ENCODE data around the gene RBM19.

The RBM19 gene

GRCh38 chr12:113802000-113802749, 163.9 kb downstream of the RBM19 start:
- no peak for ATAC-seq

GRCh38 chr12:113800201-113800600, 165.9 kb downstream of the RBM19 start:
- ATAC-seq, result no peak

GRCh38 chr12:113798552-113798951, 167.6 kb downstream of the RBM19 start:
- no peak for ATAC-seq

GRCh38 chr12:113797535-113797868, 168.6 kb downstream of the RBM19 start:
- ATAC-seq, result no peak

GRCh38 chr12:113796852-113797534, 169.1 kb downstream of the RBM19 start:
- ATAC-seq, result no peak

- no peak for ATAC-seq
Measured at GRCh38 chr12:113796066-113796827, 169.9 kb downstream of the RBM19 start.

- ATAC-seq, result no peak
Measured at GRCh38 chr12:113795445-113795844, 170.7 kb downstream of the RBM19 start.

- ATAC-seq, result no peak
Measured at GRCh38 chr12:113794774-113795173, 171.4 kb downstream of the RBM19 start.

- no peak for ATAC-seq
Measured at GRCh38 chr12:113793250-113793649, 172.9 kb downstream of the RBM19 start.

GRCh38 chr12:113792450-113792849, 173.7 kb downstream of the RBM19 start:
- ATAC-seq, result no peak

GRCh38 chr12:113788020-113788856, 177.9 kb downstream of the RBM19 start:
- no peak for ATAC-seq

- ATAC-seq, result no peak
Measured at GRCh38 chr12:113786107-113786506, 180.0 kb downstream of the RBM19 start.

GRCh38 chr12:113783811-113784210, 182.3 kb downstream of the RBM19 start:
- ATAC-seq, result no peak

GRCh38 chr12:113782873-113783272, 183.3 kb downstream of the RBM19 start:
- ATAC-seq, result no peak

- no peak for ATAC-seq
Measured at GRCh38 chr12:113781415-113782198, 184.5 kb downstream of the RBM19 start.

GRCh38 chr12:113779774-113780173, 186.4 kb downstream of the RBM19 start:
- ATAC-seq, result no peak

GRCh38 chr12:113778432-113779132, 187.5 kb downstream of the RBM19 start:
- ATAC-seq, result no peak

- no peak for ATAC-seq
Measured at GRCh38 chr12:113777751-113778150, 188.4 kb downstream of the RBM19 start.

GRCh38 chr12:113776536-113776935, 189.6 kb downstream of the RBM19 start:
- no peak for ATAC-seq

- no peak for ATAC-seq
Measured at GRCh38 chr12:113774526-113774925, 191.6 kb downstream of the RBM19 start.

GRCh38 chr12:113772505-113773030, 193.6 kb downstream of the RBM19 start:
- no peak for ATAC-seq

All from activated CD4-positive, CD25-positive, alpha-beta regulatory T cell treated with anti-CD3 and anti-CD28 coated beads, Interleukin-2, amount 50 U/mL, for 24 hours (primary cell).